Measurements from ENCODE around the gene CTAG2.

DNA sequence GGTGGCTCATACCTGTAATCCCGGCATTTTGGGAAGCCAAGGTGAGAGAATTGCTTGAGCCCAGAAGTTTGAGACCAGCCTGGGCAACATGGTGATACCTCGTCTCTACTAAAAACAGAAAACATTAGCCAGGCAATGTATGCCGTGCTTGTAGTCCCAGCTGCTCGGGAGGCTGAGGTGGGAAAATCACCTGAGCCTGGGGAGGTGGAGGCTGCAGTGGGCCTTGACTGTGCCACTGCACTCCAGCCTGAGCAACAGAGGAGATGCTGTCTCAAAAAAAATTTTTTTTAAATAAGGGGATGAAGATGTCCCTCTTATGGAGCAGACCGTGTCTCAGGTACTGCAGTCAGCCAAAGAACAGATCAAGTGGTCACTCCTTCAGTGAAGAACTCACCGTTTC, 47.8 kb downstream of the CTAG2 start:
- TF ChIP-seq POLR2A (IDR thresholded peaks at IDR 0.05), result no peak
- TF ChIP-seq CTCF (IDR thresholded peaks at IDR 0.05 in 8 of 11, conservative IDR thresholded peaks at IDR 0.05 in 3 of 11), result no peak
- TF ChIP-seq POLR2AphosphoS5 (IDR thresholded peaks at IDR 0.05), result no peak

Measured in spleen (tissue), 7 donors.